Neural cell (in vitro differentiated cells): Measurements from ENCODE around the gene RSU1.

Experiments
- CTCF ChIP-seq: fragments of 450-650 bp; IDR thresholded peaks from 2 replicates; pipeline ENCODE4 v1.5.1; 2014; ENCODE audit warnings: antibody characterized with exemption, mild to moderate bottlenecking, moderate library complexity; ENCODE audit not compliant: poor library complexity, severe bottlenecking
- EP300 ChIP-seq: fragments of 450-650 bp; conservative IDR thresholded peaks from 2 replicates; pipeline ENCODE4 v1.6.1; 2014; ENCODE audit warnings: antibody characterized with exemption, mild to moderate bottlenecking, moderate library complexity; ENCODE audit not compliant: poor library complexity, severe bottlenecking
- EZH2 ChIP-seq: fragments of 200-600, 300-800 bp; shearing (Covaris generic), sonication (generic); IDR thresholded peaks from 2 replicates; pipeline ENCODE4 v1.6.1; 2014; ENCODE audit warnings: antibody characterized with exemption, low read length, borderline replicate concordance, mild to moderate bottlenecking; ENCODE audit not compliant: insufficient read depth, poor library complexity, severe bottlenecking
- MXI1 ChIP-seq: fragments of 450-650 bp; conservative IDR thresholded peaks from 2 replicates; pipeline ENCODE4 v1.6.1; 2014; ENCODE audit warnings: antibody characterized with exemption, mild to moderate bottlenecking; ENCODE audit not compliant: poor library complexity, severe bottlenecking
- POLR2AphosphoS5 ChIP-seq: IDR thresholded peaks from 2 replicates; pipeline ENCODE4 v1.6.1; 2012
- RAD21 ChIP-seq: fragments of 450-650 bp; conservative IDR thresholded peaks from 2 replicates; pipeline ENCODE4 v1.6.1; 2014; ENCODE audit warnings: antibody characterized with exemption, mild to moderate bottlenecking, moderate library complexity
- REST ChIP-seq: IDR thresholded peaks from 2 replicates; pipeline ENCODE4 v1.6.1; 2012; ENCODE audit warnings: borderline replicate concordance
- SMC3 ChIP-seq: fragments of 450-650 bp; conservative IDR thresholded peaks from 2 replicates; pipeline ENCODE4 v1.6.1; 2014; ENCODE audit warnings: antibody characterized with exemption, mild to moderate bottlenecking, moderate library complexity; ENCODE audit not compliant: poor library complexity

GRCh38 chr10:16639471-16639870, 177.8 kb downstream of the RSU1 start:
- TF ChIP-seq CTCF, result no peak
- TF ChIP-seq REST, result no peak
- no peak for TF ChIP-seq EZH2
- TF ChIP-seq EP300, result no peak
- no peak for TF ChIP-seq RAD21
- no peak for TF ChIP-seq SMC3
- TF ChIP-seq POLR2AphosphoS5, result no peak
- TF ChIP-seq MXI1, result no peak
